GM23338 (cell line): ENCODE data around the gene HNRNPAB. TPM values are rescaled to one million over a fixed set of nuclear protein-coding genes. Genes with fewer than 3 reads are reported as not detected.

ENCODE experiments used
- CTCF ChIP-seq, 2 experiments: fragments of 200-600 bp in 1 of 2; sonication (generic) in 1 of 2; conservative IDR thresholded peaks; 2 replicates each; pipeline versions ENCODE4 v1.5.1 to v1.6.1; 2016 to 2017; ENCODE audit warnings: antibody characterized with exemption in 2 of 2, low read depth in 2 of 2, mild to moderate bottlenecking in 2 of 2, moderate library complexity in 1 of 2
- ETS1 ChIP-seq: IDR thresholded peaks from 2 replicates; pipeline ENCODE4 v1.6.1; 2016; ENCODE audit warnings: antibody characterized with exemption
- EZH2 ChIP-seq: fragments of 200-600 bp; sonication (generic); IDR thresholded peaks from one replicate; pipeline ENCODE4 v1.8.0; 2017; ENCODE audit warnings: antibody characterized with exemption, mild to moderate bottlenecking, low read depth; ENCODE audit not compliant: unreplicated experiment
- STAT1 ChIP-seq: IDR thresholded peaks from one replicate; pipeline ENCODE4 v1.6.1; 2016; ENCODE audit warnings: antibody characterized with exemption; ENCODE audit not compliant: unreplicated experiment
- ZNF114 ChIP-seq: fragments of 250-450 bp; sonication (Bioruptor Pico); IDR thresholded peaks from 2 replicates; pipeline ENCODE4 v1.5.0; 2020; ENCODE audit warnings: mild to moderate bottlenecking, moderate library complexity
- ZNF331 ChIP-seq: fragments of 250-450 bp; sonication (Bioruptor Pico); IDR thresholded peaks from 2 replicates; pipeline ENCODE4 v1.5.0; 2020; ENCODE audit warnings: low read depth, mild to moderate bottlenecking, moderate library complexity
- ZNF462 ChIP-seq: fragments of 250-450 bp; sonication (Bioruptor Pico); IDR thresholded peaks from 2 replicates; pipeline ENCODE4 v1.5.0; 2020; ENCODE audit warnings: mild to moderate bottlenecking, moderate library complexity
- polyA plus RNA-seq: library from polyadenylated mRNA; unstranded; fragments of >200 nt; fragmentation: Nextera tagmentation; extraction: Ambion mirVana; gene quantifications from 2 replicates; pipeline ENCODE4 v1.2.1, GENCODE V29; 2016
- total RNA-seq: library from RNA; depleted of rRNA; stranded (reverse); fragments of >200 nt; shearing (Covaris generic); gene quantifications from 2 replicates; pipeline ENCODE4 v1.2.3, GENCODE V29; 2014

The HNRNPAB gene
- total and polyA plus RNA-seq, 2 experiments from 2014 or later: 304 to 579 TPM

GRCh38 chr5:178165581-178165980, 38.8 kb upstream of the HNRNPAB start (continued):
- TF ChIP-seq ZNF462 (CRISPR knock-in tag) (no peak), CTCF (conservative IDR thresholded peaks at IDR 0.05; ENCODE audit: low read depth in 2 of 2) (no peak), EZH2 (no peak), ZNF114 (CRISPR knock-in tag) (no peak), ETS1 (no peak), STAT1 (no peak), ZNF331 (CRISPR knock-in tag) (no peak)
